Adrenal gland (tissue), 12 donors: Measurements from ENCODE around the gene PTX4. TPM values are rescaled to one million over a fixed set of nuclear protein-coding genes. Genes with fewer than 3 reads are reported as not detected.

Experiments used
- DNase-seq, 7 donors: peaks; one replicate each; pipeline ENCODE4 v3.0.0-alpha.2; 2019 to 2020
- H3K27ac ChIP-seq, 5 donors: fragments of 200-600 bp; sonication (generic) in 4 of 5; 1 replicate in 3 of 5; 2 replicates in 2 of 5; pipeline versions ENCODE4 v1.5.1 to v1.8.0; 2016 to 2020; ENCODE audit warnings: mild to moderate bottlenecking in 1 of 5
- H3K27me3 ChIP-seq: fragments of 200-600 bp; 2 replicates; pipeline ENCODE4 v1.8.0; 2021
- H3K36me3 ChIP-seq, 2 donors: fragments of 200-600 bp; replicated peaks in 1 of 2; 1 replicate in 1 of 2; 2 replicates in 1 of 2; pipeline versions ENCODE4 v1.5.1 to v1.8.0; 2018 to 2022
- H3K4me1 ChIP-seq, 2 donors: fragments of 200-600 bp; replicated peaks in 1 of 2; 1 replicate in 1 of 2; 2 replicates in 1 of 2; pipeline versions ENCODE4 v1.5.1 to v1.8.0; 2018 to 2021
- H3K4me3 ChIP-seq, 4 donors: fragments of 200-600 bp; sonication (generic) in 3 of 4; one replicate each; pipeline ENCODE4 v1.5.1; 2016 to 2018
- H3K9me3 ChIP-seq, 3 donors: fragments of 200-600 bp; sonication (generic) in 1 of 3; replicated peaks in 1 of 3; 1 replicate in 2 of 3; 2 replicates in 1 of 3; pipeline versions ENCODE4 v1.5.1 to v1.8.0; 2016 to 2021
- POLR2A ChIP-seq, 2 donors: fragments of 450-650 bp; IDR thresholded peaks; one replicate each; pipeline ENCODE4 v1.6.1; 2017; ENCODE audit warnings: antibody characterized with exemption in 2 of 2, mild to moderate bottlenecking in 2 of 2, moderate library complexity in 1 of 2
- WGBS, 4 donors: extraction: QIAGEN DNeasy Blood & Tissue Kit in 2 of 4; methylation state at CpG; one replicate each; pipeline versions ENCODE4 v1.1.5 to v1.1.7; 2013 to 2017; 5-methylcytosine and 5-hydroxymethylcytosine counted together
- intact Hi-C, 2 donors: fragments of 100-400 bp; cut with DNase I; formaldehyde crosslinking; loops; one replicate each; pipeline versions ENCODE4 v1.14.1 to v1.15.0; 2022 to 2023
- polyA plus RNA-seq, 3 donors: library from polyadenylated mRNA; stranded (reverse); fragments of 200-250 nt in 2 of 3; fragments of 350-450 nt in 1 of 3; fragmentation: Illumina TruSeq in 1 of 3; extraction: RNeasy Lipid Tissue Mini Kit (QIAGEN cat#74804) in 1 of 3; gene quantifications; one replicate each; pipeline ENCODE4 v1.2.3, GENCODE V29; 2013 to 2014
- total RNA-seq, 9 donors: library from RNA; depleted of rRNA in 4 of 9; stranded (reverse); fragments of >200 nt in 4 of 9; fragments of 120-200 nt in 1 of 9; fragmentation: NEBNext Ultra II Directional in 1 of 9; extraction: Animal tissue kit (Norgen Biotek cat#: 25700) in 1 of 9; gene quantifications; one replicate each; pipeline versions ENCODE4 v1.1.0 to v1.2.4, GENCODE V29; 2013 to 2023
- TF ChIP-seq, protein P1 (sequence below), 6 experiments: fragments of 450-650 bp in 4 of 6; fragments of 200-600 bp in 2 of 6; sonication (generic) in 1 of 6; IDR thresholded peaks; 1 replicate in 5 of 6; 2 replicates in 1 of 6; pipeline versions ENCODE4 v1.5.1 to v1.8.0; 2016 to 2021; ENCODE audit warnings: antibody characterized with exemption in 6 of 6, mild to moderate bottlenecking in 2 of 6, moderate library complexity in 1 of 6
- donor health status: healthy with polysubstance abuse.
- donor health status: Bipolar disorder and iron deficiency.
- donor health status: DM: yes; HTN: yes; CAD: no.
- donor health status: DM: no; HTN: no; CAD: no.
- donor health status: DM: no; HTN: no; CAD: no.
- donor health status: DM: yes; HTN: yes; CAD: no.

PTX4 gene
- total and polyA plus RNA-seq, 12 donors = 0.16 to 1.4 (median 0.57) TPM; not detected in 4

DNA sequence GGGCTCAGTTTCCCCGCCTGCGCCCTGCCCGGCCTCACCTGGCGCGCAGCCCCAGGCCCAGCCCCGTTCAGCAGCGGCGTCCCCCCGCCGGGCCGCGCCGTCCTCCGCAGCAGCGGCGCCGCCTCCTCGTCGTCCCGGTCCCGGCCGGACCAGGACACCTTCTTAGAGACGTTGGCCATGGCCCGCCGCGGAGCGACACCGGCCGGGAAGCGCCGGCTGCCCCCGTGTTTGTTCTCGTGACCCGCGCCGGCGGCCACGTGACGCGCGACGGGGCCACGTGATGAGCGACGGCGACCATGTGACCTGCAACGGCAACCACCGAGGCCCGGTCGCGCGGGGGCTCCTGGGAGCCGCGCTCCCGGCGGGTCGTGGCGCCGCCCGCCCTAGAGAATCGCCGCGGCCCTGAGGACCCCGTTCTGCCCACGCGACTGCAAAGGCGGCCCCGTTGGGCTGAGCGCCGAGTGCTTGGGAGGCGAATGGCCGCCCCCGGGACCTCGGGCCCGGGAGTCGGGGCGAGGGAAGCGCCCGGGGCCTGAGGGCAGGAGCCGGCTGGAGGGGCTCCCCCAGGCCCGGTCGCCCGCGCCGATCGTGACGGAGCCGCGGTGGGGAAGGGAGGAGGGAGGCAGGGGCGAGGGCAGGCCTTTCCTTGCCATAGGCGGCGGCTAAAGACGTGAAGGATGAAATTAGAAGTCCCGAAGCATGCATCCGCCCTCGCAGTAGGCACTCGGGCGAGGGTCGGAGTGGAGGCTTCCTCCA, 13.8 kb downstream of the PTX4 start, which contains the start of gene CLCN7:
TSS of gene CLCN7 (minus strand) at position 233 of the 756 bp plus-strand sequence. CDS start at position 179, 54 bp downstream.
- Histone ChIP-seq H3K36me3 (no peaks in the 10 kb centered on the region), H3K27me3 (no peaks in the 10 kb centered on the region), H3K4me1 (peaks cover 23 to 46% of the 10 kb centered on the region in 2 donors), H3K9me3 (no peaks in the 10 kb centered on the region), H3K4me3 (peak within 1 kb of the TSS; percentile 73 to 99 (median 79)), H3K27ac (peak within 1 kb of the TSS; percentile 35 to 97 (median 90))
- WGBS, 4 donors = 1 to 4% (median 1%) methylated on average over 21 to 99 of the region's 99 CpGs
- peak; percentile 89 to 96 (median 93) for DNase-seq
- TF ChIP-seq, protein P1, sequence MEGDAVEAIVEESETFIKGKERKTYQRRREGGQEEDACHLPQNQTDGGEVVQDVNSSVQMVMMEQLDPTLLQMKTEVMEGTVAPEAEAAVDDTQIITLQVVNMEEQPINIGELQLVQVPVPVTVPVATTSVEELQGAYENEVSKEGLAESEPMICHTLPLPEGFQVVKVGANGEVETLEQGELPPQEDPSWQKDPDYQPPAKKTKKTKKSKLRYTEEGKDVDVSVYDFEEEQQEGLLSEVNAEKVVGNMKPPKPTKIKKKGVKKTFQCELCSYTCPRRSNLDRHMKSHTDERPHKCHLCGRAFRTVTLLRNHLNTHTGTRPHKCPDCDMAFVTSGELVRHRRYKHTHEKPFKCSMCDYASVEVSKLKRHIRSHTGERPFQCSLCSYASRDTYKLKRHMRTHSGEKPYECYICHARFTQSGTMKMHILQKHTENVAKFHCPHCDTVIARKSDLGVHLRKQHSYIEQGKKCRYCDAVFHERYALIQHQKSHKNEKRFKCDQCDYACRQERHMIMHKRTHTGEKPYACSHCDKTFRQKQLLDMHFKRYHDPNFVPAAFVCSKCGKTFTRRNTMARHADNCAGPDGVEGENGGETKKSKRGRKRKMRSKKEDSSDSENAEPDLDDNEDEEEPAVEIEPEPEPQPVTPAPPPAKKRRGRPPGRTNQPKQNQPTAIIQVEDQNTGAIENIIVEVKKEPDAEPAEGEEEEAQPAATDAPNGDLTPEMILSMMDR (IDR thresholded peaks at IDR 0.05) = no peak
- TF ChIP-seq POLR2A (IDR thresholded peaks at IDR 0.05) = peak; percentile 88 to 89
- intact Hi-C loops = no loop called here

DNA sequence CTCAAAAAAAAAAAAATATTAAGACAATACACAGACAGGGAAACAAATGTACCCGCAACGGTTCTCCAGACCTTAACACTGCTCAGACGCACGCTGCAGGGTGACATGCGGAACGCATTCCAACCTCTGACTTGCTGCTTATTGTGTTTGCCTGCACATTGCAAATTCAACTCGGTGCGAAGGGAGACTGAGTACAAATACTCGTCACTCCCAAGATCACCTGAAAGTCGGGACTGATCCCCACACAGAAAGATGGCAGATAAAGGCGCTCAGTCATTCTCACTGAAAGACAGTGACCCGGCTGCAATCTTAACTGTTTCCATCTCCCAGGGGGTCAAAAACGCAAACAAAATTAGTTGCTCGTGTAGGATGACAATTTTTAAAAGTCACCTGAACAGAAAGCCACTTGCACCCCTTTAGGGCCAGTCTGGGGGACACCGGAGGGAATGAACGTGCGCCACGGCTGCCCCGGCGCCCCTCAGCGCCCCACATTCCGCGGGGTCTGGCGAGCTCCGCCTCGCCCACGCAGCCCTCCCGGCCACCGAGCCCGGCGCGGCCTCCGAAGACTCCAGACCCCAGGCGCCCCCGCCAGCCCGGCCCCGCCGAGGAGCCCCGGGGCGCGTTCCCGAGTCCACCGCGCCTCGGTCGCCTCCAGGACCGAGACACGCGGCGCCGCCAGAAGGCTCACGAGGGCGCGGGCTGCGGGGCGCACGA, 14.5 kb downstream of the PTX4 start:
- Histone ChIP-seq H3K36me3 (no peaks in the 10 kb centered on the region), H3K27me3 (no peaks in the 10 kb centered on the region), H3K4me1 (peaks cover 23 to 46% of the 10 kb centered on the region in 2 donors), H3K9me3 (no peaks in the 10 kb centered on the region), H3K4me3 (peak overlapping the region; percentile 73 to 99 (median 79)), H3K27ac (peak overlapping the region; percentile 27 to 97 (median 90))
- peak in 1 of 7 donors; percentile 49 for DNase-seq
- intact Hi-C loops = no loop called here
- WGBS, 4 donors = 6 to 33% (median 12%) methylated on average over 14 to 57 of the region's 57 CpGs
- TF ChIP-seq, protein P1 (IDR thresholded peaks at IDR 0.05) = no peak
- peak in 1 of 2 donors; percentile 37 for TF ChIP-seq POLR2A (IDR thresholded peaks at IDR 0.05)

DNA sequence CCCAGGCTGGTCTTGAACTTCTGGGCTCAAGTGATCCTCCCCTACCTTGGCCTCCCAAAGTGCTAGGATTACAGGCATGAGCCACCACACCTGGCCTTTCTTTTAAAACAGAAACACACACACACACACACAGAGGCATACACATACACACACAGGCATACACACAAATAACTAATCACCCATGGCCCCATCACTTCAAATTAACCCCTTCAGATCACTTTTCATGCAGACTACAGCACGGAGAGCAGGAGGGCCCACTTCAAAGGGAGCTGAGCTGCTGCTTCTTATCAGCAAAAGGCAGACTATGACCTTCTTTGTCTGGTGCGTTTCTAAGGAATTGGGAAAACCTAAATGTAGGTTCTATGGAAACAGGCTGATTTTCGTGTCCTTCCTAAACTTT, 15.8 kb downstream of the PTX4 start:
- WGBS, 4 donors = 26 to 48% (median 40%) methylated on average over 3 of the region's 3 CpGs
- TF ChIP-seq, protein P1 (IDR thresholded peaks at IDR 0.05) = no peak
- TF ChIP-seq POLR2A (IDR thresholded peaks at IDR 0.05) = no peak
- intact Hi-C loops = no loop called here
- Histone ChIP-seq H3K36me3 (no peaks in the 10 kb centered on the region), H3K27ac (peak overlapping the region in 2 of 5 donors; percentile 9 to 38), H3K4me1 (peaks cover 23 to 49% of the 10 kb centered on the region in 2 donors), H3K27me3 (no peaks in the 10 kb centered on the region), H3K4me3 (no peak overlapping the region), H3K9me3 (no peaks in the 10 kb centered on the region)
- no peak for DNase-seq

DNA sequence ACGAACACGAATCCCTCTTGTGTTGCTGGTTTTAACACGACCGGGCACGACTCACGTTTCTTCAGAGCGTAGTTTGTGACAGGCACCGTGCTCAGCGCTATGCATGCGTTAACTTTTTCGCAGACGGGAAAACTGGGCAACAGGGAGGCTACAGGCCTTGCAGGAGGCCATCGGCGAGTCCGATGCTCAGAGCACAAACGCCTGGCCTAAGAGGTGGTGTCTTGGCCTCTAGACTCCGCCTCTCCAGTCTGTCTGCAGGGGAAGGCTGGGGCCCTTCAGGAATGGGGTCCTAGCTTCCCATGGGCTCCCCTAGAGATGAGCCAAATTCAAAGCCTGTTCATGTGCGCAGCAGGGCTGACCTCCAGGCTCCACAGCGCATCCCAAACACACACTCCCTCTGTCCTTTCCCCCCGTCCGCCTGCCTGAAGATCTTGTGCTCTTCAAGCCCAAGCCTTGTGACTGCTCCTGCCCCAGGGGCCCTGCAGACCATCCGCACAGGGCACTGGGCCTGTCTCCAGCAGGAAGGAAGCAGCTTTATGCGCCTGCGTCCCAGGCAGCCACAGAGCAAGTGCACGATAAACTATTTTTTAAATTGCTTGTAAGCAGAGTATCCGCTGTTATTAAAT, 17.1 kb downstream of the PTX4 start:
- H3K36me3 ChIP-seq = no peaks in the 10 kb centered on the region
- 75 to 86% (median 80%) methylated on average over 17 to 26 of the region's 26 CpGs for WGBS, 4 donors
- TF ChIP-seq, protein P1 (IDR thresholded peaks at IDR 0.05) = no peak
- TF ChIP-seq POLR2A (IDR thresholded peaks at IDR 0.05) = no peak
- no peaks in the 10 kb centered on the region for H3K9me3 ChIP-seq
- H3K4me3 ChIP-seq = no peak overlapping the region
- H3K27ac ChIP-seq = peak overlapping the region in 3 of 5 donors; percentile 42 to 86 (median 65)
- no peak for DNase-seq
- H3K27me3 ChIP-seq = no peaks in the 10 kb centered on the region
- intact Hi-C loops = no loop called here
- H3K4me1 ChIP-seq = peaks cover 30 to 62% of the 10 kb centered on the region in 2 donors
